HepG2 (cell line): ENCODE results near the gene ATAD3A. TPM values are rescaled to one million over a fixed set of nuclear protein-coding genes. Genes with fewer than 3 reads are reported as not detected.
A peak's percentile ranks its signal among the peaks of the same experiment; 100 is the strongest.

Experiments
- ARNT2 ChIP-seq: sonication (generic); formaldehyde crosslinking; IDR thresholded peaks from 2 replicates; pipeline ENCODE4 v1.8.0; 2022; ENCODE audit warnings: mild to moderate bottlenecking, low read depth, missing genetic modification reagents, moderate library complexity
- CTCF ChIP-seq: sonication (generic); formaldehyde crosslinking; IDR thresholded peaks from 2 replicates; pipeline ENCODE4 v1.5.0; 2020; ENCODE audit warnings: mild to moderate bottlenecking, missing genetic modification reagents, moderate library complexity
- GATAD1 ChIP-seq: IDR thresholded peaks from 2 replicates; pipeline ENCODE4 v1.6.1; 2016; ENCODE audit warnings: missing genetic modification reagents, missing compliant biosample characterization
- KMT2A ChIP-seq: sonication (generic); formaldehyde crosslinking; IDR thresholded peaks from 2 replicates; pipeline ENCODE4 v1.4.0; 2020; ENCODE audit warnings: missing genetic modification reagents
- MTERF4 ChIP-seq: sonication (generic); formaldehyde crosslinking; IDR thresholded peaks from 2 replicates; pipeline ENCODE4 v1.8.0; 2023; ENCODE audit warnings: mild to moderate bottlenecking, missing genetic modification reagents
- MTF1 ChIP-seq: sonication (generic); formaldehyde crosslinking; IDR thresholded peaks from 2 replicates; pipeline ENCODE4 v1.5.0; 2020; ENCODE audit warnings: missing genetic modification reagents
- NAIF1 ChIP-seq: sonication (generic); formaldehyde crosslinking; IDR thresholded peaks from 2 replicates; pipeline ENCODE4 v1.5.0; 2020; ENCODE audit warnings: mild to moderate bottlenecking, missing genetic modification reagents, borderline replicate concordance
- NFYC ChIP-seq: IDR thresholded peaks from 2 replicates; pipeline ENCODE4 v1.6.1; 2016; ENCODE audit warnings: missing genetic modification reagents, missing compliant biosample characterization
- PBX3 ChIP-seq: sonication (generic); formaldehyde crosslinking; IDR thresholded peaks from 2 replicates; pipeline ENCODE4 v1.8.1; 2023; ENCODE audit warnings: missing genetic modification reagents, inconsistent platforms, borderline replicate concordance
- PHB2 ChIP-seq: fragments of 450-650 bp; IDR thresholded peaks from 2 replicates; pipeline ENCODE4 v1.6.1; 2018; ENCODE audit not compliant: partially characterized antibody
- SAFB2 ChIP-seq: sonication (generic); formaldehyde crosslinking; IDR thresholded peaks from 2 replicates; pipeline ENCODE4 v1.5.1; 2020; ENCODE audit warnings: missing genetic modification reagents, low read depth, mild to moderate bottlenecking, borderline replicate concordance
- SIX1 ChIP-seq: sonication (generic); formaldehyde crosslinking; IDR thresholded peaks from 2 replicates; pipeline ENCODE4 v1.4.0; 2020; ENCODE audit warnings: missing genetic modification reagents, borderline replicate concordance
- SMARCC2 ChIP-seq: fragments of 450-650 bp; IDR thresholded peaks from 2 replicates; pipeline ENCODE4 v1.6.1; 2017; ENCODE audit warnings: antibody characterized with exemption, mild to moderate bottlenecking
- SRF ChIP-seq: IDR thresholded peaks from 2 replicates; pipeline ENCODE4 v1.6.1; 2011; ENCODE audit warnings: mild to moderate bottlenecking, low read depth, low read length, moderate library complexity
- TFDP2 ChIP-seq: sonication (generic); formaldehyde crosslinking; IDR thresholded peaks from 2 replicates; pipeline ENCODE4 v1.4.0; 2020; ENCODE audit warnings: missing genetic modification reagents
- ZBTB20 ChIP-seq: sonication (generic); formaldehyde crosslinking; IDR thresholded peaks from 2 replicates; pipeline ENCODE4 v1.8.1; 2023; ENCODE audit warnings: missing genetic modification reagents, low read depth, mild to moderate bottlenecking, borderline replicate concordance
- ZNF660 ChIP-seq: sonication (generic); formaldehyde crosslinking; IDR thresholded peaks from 2 replicates; pipeline ENCODE4 v1.5.1; 2020; ENCODE audit warnings: mild to moderate bottlenecking, low read depth, missing genetic modification reagents, borderline replicate concordance
- ZSCAN12 ChIP-seq: sonication (generic); formaldehyde crosslinking; IDR thresholded peaks from 2 replicates; pipeline ENCODE4 v1.9.0; 2021; ENCODE audit warnings: mild to moderate bottlenecking, missing genetic modification reagents
- ZZZ3 ChIP-seq: sonication (generic); formaldehyde crosslinking; IDR thresholded peaks from 2 replicates; pipeline ENCODE4 v1.4.0; 2020; ENCODE audit warnings: missing genetic modification reagents, mild to moderate bottlenecking, borderline replicate concordance
- polyA plus RNA-seq, 8 experiments: library from polyadenylated mRNA; depleted of rRNA in 3 of 8; stranded (reverse) in 7 of 8; unstranded in 1 of 8; fragments of >200 nt; fragmentation: Illumina TruSeq in 4 of 8; extraction: Trizol in 4 of 8; gene quantifications; 2 replicates each; pipeline versions ENCODE4 v1.2.1 to v1.2.3, GENCODE V29; 2011 to 2016; ENCODE audit warnings: low read depth in 4 of 8, missing spikeins in 1 of 8, mixed read lengths in 1 of 8; ENCODE audit not compliant: insufficient read depth in 1 of 8
- total RNA-seq, 5 experiments: library from RNA; depleted of rRNA; stranded (reverse); fragments of >200 nt; fragmentation: Illumina TruSeq; extraction: Trizol; gene quantifications; 2 replicates each; pipeline ENCODE4 v1.2.3, GENCODE V29; 2016; ENCODE audit warnings: low read depth in 1 of 5

Gene ATAD3A
- total and polyA plus RNA-seq, 2 of the 13 experiments (the other 11 are each of a cell fraction or from before 2014, with no cell fraction given) = 10.6 to 49.0 TPM

GRCh38 chr1:1574721-1575537 lies 63.0 kb downstream of the ATAD3A start, which contains the start of gene SSU72 (continued):
- TF ChIP-seq TFDP2 (peak; percentile 57), SMARCC2 (peak; percentile 60; the same call in 1 of the 2 replicates), SAFB2 (CRISPR knock-in tag) (no peak), CTCF (CRISPR knock-in tag) (0 out of 2 replicates have a peak, but pooled peaks have one; percentile 19), PBX3 (CRISPR knock-in tag) (no peak), ZZZ3 (CRISPR knock-in tag) (no peak), ZSCAN12 (0 out of 2 replicates have a peak, but pooled peaks have one; percentile 30), PHB2 (no peak), MTF1 (0 out of 2 replicates have a peak, but pooled peaks have one; percentile 31), ZBTB20 (0 out of 2 replicates have a peak, but pooled peaks have one; percentile 26), SIX1 (CRISPR knock-in tag) (no peak), GATAD1 (CRISPR knock-in tag) (peak; percentile 98), NAIF1 (CRISPR knock-in tag) (no peak), NFYC (CRISPR knock-in tag) (peak; percentile 37), MTERF4 (CRISPR knock-in tag) (peak; percentile 14), SRF (peak; percentile 86), ARNT2 (CRISPR knock-in tag) (0 out of 2 replicates have a peak, but pooled peaks have one; percentile 18), ZNF660 (no peak), KMT2A (CRISPR knock-in tag) (peak; percentile 65)
